Measurements from ENCODE around the gene NODAL. TPM values are rescaled to one million over a fixed set of nuclear protein-coding genes. Genes with fewer than 3 reads are reported as not detected.

The NODAL gene
- total and polyA plus RNA-seq, 2 donors, result 0.21 to 0.28 TPM

- 95% methylated on average over 3 of the region's 3 CpGs for WGBS
- Histone ChIP-seq H3K27me3 (ENCODE audit: control insufficient read depth in 2 of 2, insufficient read depth in 1 of 2, low read length in 1 of 2) (peaks cover 4 to 19% of the 10 kb centered on the region in 2 donors), H3K36me3 (ENCODE audit: control insufficient read depth in 2 of 2, insufficient read depth in 2 of 2, low read length in 1 of 2) (no peaks in the 10 kb centered on the region), H3K27ac (ENCODE audit: low read depth in 1 of 2, low read length in 1 of 2) (no peak overlapping the region), H3K4me3 (ENCODE audit: low read length in 2 of 2) (no peak overlapping the region), H3K9me3 (ENCODE audit: control insufficient read depth in 2 of 2, insufficient read depth in 1 of 2, low read length in 1 of 2) (no peaks in the 10 kb centered on the region), H3K4me1 (ENCODE audit: control insufficient read depth in 2 of 2, insufficient read depth in 2 of 2, low read length in 2 of 2) (no peaks in the 10 kb centered on the region)
- DNase-seq (ENCODE audit: low read depth in 6 of 9, low spot score in 9 of 9), result no peak
These were observed 25.5 kb upstream of the NODAL start for GRCh38 chr10:70466951-70467350.

GRCh38 chr10:70465832-70466231, 24.4 kb upstream of the NODAL start:
- Histone ChIP-seq H3K4me1 (ENCODE audit: control insufficient read depth in 2 of 2, insufficient read depth in 2 of 2, low read length in 2 of 2) (no peaks in the 10 kb centered on the region), H3K27me3 (ENCODE audit: control insufficient read depth in 2 of 2, insufficient read depth in 1 of 2, low read length in 1 of 2) (peaks cover 4 to 21% of the 10 kb centered on the region in 2 donors), H3K36me3 (ENCODE audit: control insufficient read depth in 2 of 2, insufficient read depth in 2 of 2, low read length in 1 of 2) (no peaks in the 10 kb centered on the region), H3K9me3 (ENCODE audit: control insufficient read depth in 2 of 2, insufficient read depth in 1 of 2, low read length in 1 of 2) (no peaks in the 10 kb centered on the region), H3K27ac (ENCODE audit: low read depth in 1 of 2, low read length in 1 of 2) (no peak overlapping the region), H3K4me3 (ENCODE audit: low read length in 2 of 2) (no peak overlapping the region)
- 92% methylated on average over 2 of the region's 2 CpGs for WGBS
- DNase-seq (ENCODE audit: low read depth in 6 of 9, low spot score in 9 of 9), result no peak

DNA sequence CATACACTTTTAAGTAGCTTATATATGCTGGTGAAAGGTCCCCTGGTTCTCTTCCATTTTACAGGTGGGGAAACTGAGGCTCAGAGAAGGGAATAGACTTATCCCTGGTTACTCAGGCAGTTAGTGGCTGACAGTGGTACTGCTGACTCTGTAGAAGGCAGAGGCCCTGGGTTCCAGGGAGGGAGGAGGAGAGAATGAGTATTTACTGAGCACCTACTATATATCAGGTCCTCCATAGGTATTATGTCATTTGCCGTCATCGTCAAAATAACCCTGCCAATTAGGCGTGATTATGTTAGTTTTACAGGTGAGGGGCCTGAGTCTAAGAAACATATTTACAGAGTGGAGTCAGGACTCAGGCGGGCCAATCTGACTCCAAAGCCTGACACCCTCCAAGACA, 23.8 kb upstream of the NODAL start:
- H3K27ac ChIP-seq (ENCODE audit: low read depth in 1 of 2, low read length in 1 of 2), result no peak overlapping the region
- no peaks in the 10 kb centered on the region for H3K9me3 ChIP-seq (ENCODE audit: control insufficient read depth in 2 of 2, insufficient read depth in 1 of 2, low read length in 1 of 2)
- peaks cover 5 to 26% of the 10 kb centered on the region in 2 donors for H3K27me3 ChIP-seq (ENCODE audit: control insufficient read depth in 2 of 2, insufficient read depth in 1 of 2, low read length in 1 of 2)
- no peak for DNase-seq (ENCODE audit: low read depth in 6 of 9, low spot score in 9 of 9)
- H3K4me1 ChIP-seq (ENCODE audit: control insufficient read depth in 2 of 2, insufficient read depth in 2 of 2, low read length in 2 of 2), result no peaks in the 10 kb centered on the region
- WGBS, result 98% methylated on average over 4 of the region's 4 CpGs
- no peaks in the 10 kb centered on the region for H3K36me3 ChIP-seq (ENCODE audit: control insufficient read depth in 2 of 2, insufficient read depth in 2 of 2, low read length in 1 of 2)
- no peak overlapping the region for H3K4me3 ChIP-seq (ENCODE audit: low read length in 2 of 2)

- DNase-seq (ENCODE audit: low read depth in 6 of 9, low spot score in 9 of 9), result no peak
- peaks cover 32 to 48% of the 10 kb centered on the region in 2 donors for H3K27me3 ChIP-seq (ENCODE audit: control insufficient read depth in 2 of 2, insufficient read depth in 1 of 2, low read length in 1 of 2)
- H3K36me3 ChIP-seq (ENCODE audit: control insufficient read depth in 2 of 2, insufficient read depth in 2 of 2, low read length in 1 of 2), result no peaks in the 10 kb centered on the region
- no peak overlapping the region for H3K27ac ChIP-seq (ENCODE audit: low read depth in 1 of 2, low read length in 1 of 2)
- peaks cover 0 to 3% of the 10 kb centered on the region in 2 donors for H3K4me1 ChIP-seq (ENCODE audit: control insufficient read depth in 2 of 2, insufficient read depth in 2 of 2, low read length in 2 of 2)
- no peak overlapping the region for H3K4me3 ChIP-seq (ENCODE audit: low read length in 2 of 2)
- 63% methylated on average over 4 of the region's 4 CpGs for WGBS
- no peaks in the 10 kb centered on the region for H3K9me3 ChIP-seq (ENCODE audit: control insufficient read depth in 2 of 2, insufficient read depth in 1 of 2, low read length in 1 of 2)
These were observed 21.0 kb upstream of the NODAL start for GRCh38 chr10:70462349-70462984.

- DNase-seq (ENCODE audit: low read depth in 6 of 9, low spot score in 9 of 9), result peak in 2 of 9 donors; percentile 56 to 64
- Histone ChIP-seq H3K27me3 (ENCODE audit: control insufficient read depth in 2 of 2, insufficient read depth in 1 of 2, low read length in 1 of 2) (peaks cover 32 to 52% of the 10 kb centered on the region in 2 donors), H3K36me3 (ENCODE audit: control insufficient read depth in 2 of 2, insufficient read depth in 2 of 2, low read length in 1 of 2) (no peaks in the 10 kb centered on the region), H3K4me3 (ENCODE audit: low read length in 2 of 2) (no peak overlapping the region), H3K9me3 (ENCODE audit: control insufficient read depth in 2 of 2, insufficient read depth in 1 of 2, low read length in 1 of 2) (no peaks in the 10 kb centered on the region), H3K4me1 (ENCODE audit: control insufficient read depth in 2 of 2, insufficient read depth in 2 of 2, low read length in 2 of 2) (peaks cover 0 to 3% of the 10 kb centered on the region in 2 donors), H3K27ac (ENCODE audit: low read depth in 1 of 2, low read length in 1 of 2) (no peak overlapping the region)
- WGBS, result 72% methylated on average over 13 of the region's 13 CpGs
These were observed 20.2 kb upstream of the NODAL start for GRCh38 chr10:70461397-70462348.

- peaks cover 36 to 68% of the 10 kb centered on the region in 2 donors for H3K27me3 ChIP-seq (ENCODE audit: control insufficient read depth in 2 of 2, insufficient read depth in 1 of 2, low read length in 1 of 2)
- no peak overlapping the region for H3K27ac ChIP-seq (ENCODE audit: low read depth in 1 of 2, low read length in 1 of 2)
- peaks cover 0 to 3% of the 10 kb centered on the region in 2 donors for H3K4me1 ChIP-seq (ENCODE audit: control insufficient read depth in 2 of 2, insufficient read depth in 2 of 2, low read length in 2 of 2)
These were observed 18.5 kb upstream of the NODAL start for GRCh38 chr10:70459774-70460490.

GRCh38 chr10:70459061-70459773, 17.7 kb upstream of the NODAL start:
- Histone ChIP-seq H3K9me3 (ENCODE audit: control insufficient read depth in 2 of 2, insufficient read depth in 1 of 2, low read length in 1 of 2) (no peaks in the 10 kb centered on the region), H3K27ac (ENCODE audit: low read depth in 1 of 2, low read length in 1 of 2) (no peak overlapping the region), H3K4me1 (ENCODE audit: control insufficient read depth in 2 of 2, insufficient read depth in 2 of 2, low read length in 2 of 2) (peaks cover 0 to 3% of the 10 kb centered on the region in 2 donors), H3K4me3 (ENCODE audit: low read length in 2 of 2) (no peak overlapping the region), H3K36me3 (ENCODE audit: control insufficient read depth in 2 of 2, insufficient read depth in 2 of 2, low read length in 1 of 2) (no peaks in the 10 kb centered on the region), H3K27me3 (ENCODE audit: control insufficient read depth in 2 of 2, insufficient read depth in 1 of 2, low read length in 1 of 2) (peaks cover 36 to 68% of the 10 kb centered on the region in 2 donors)
- no peak for DNase-seq (ENCODE audit: low read depth in 6 of 9, low spot score in 9 of 9)
- 44% methylated on average over 19 of the region's 19 CpGs for WGBS

More at GRCh38 chr10:70459774-70460490, 18.5 kb upstream of the NODAL start:
- 75% methylated on average over 29 of the region's 29 CpGs for WGBS
- DNase-seq (ENCODE audit: low read depth in 6 of 9, low spot score in 9 of 9), result no peak
- Histone ChIP-seq H3K36me3 (ENCODE audit: control insufficient read depth in 2 of 2, insufficient read depth in 2 of 2, low read length in 1 of 2) (no peaks in the 10 kb centered on the region), H3K9me3 (ENCODE audit: control insufficient read depth in 2 of 2, insufficient read depth in 1 of 2, low read length in 1 of 2) (no peaks in the 10 kb centered on the region), H3K4me3 (ENCODE audit: low read length in 2 of 2) (no peak overlapping the region)

DNA sequence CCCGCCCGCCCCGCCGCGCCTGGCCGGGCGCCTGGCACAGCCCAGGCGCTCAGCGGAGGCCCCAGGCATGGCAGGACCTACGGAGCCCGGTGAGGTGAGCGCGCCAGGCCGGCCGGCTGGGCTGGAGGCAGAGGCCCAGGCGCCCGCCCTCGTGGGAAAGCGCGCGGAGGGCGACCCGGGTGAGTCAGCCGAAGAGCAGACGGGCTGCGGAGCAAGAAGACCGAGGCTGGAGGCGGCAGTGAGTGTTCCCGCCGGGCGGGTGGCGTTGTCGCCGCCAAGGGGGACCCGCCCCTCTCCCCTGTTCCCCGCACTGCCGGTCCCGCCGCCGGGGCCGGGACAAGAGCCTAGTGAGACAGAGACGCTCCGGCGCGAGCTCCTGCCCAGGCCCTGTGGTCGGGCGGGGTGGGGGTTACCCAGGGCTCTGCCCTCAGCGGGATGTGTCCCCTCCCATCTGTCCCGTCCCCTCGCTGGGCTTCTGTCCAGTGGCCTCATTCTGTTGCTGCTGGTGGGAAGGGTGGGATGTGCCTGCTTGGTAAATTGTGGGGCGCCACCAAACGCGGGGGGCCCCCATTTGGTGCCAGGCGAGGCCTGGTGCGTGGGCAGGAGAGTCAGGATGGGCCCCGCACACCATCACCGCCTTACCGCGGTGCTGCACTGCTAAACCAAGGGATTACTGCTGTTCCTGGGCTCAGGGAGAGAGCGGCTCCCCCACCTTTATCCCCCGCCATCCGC, 17.0 kb upstream of the NODAL start:
- peak overlapping the region in 1 of 2 donors; percentile 23 for H3K4me3 ChIP-seq (ENCODE audit: low read length in 2 of 2)
- H3K36me3 ChIP-seq (ENCODE audit: control insufficient read depth in 2 of 2, insufficient read depth in 2 of 2, low read length in 1 of 2), result no peaks in the 10 kb centered on the region
- DNase-seq (ENCODE audit: low read depth in 6 of 9, low spot score in 9 of 9), result no peak
- 8% methylated on average over 62 of the region's 62 CpGs for WGBS
- H3K27ac ChIP-seq (ENCODE audit: low read depth in 1 of 2, low read length in 1 of 2), result no peak overlapping the region
- peaks cover 36 to 68% of the 10 kb centered on the region in 2 donors for H3K27me3 ChIP-seq (ENCODE audit: control insufficient read depth in 2 of 2, insufficient read depth in 1 of 2, low read length in 1 of 2)
- peaks cover 0 to 3% of the 10 kb centered on the region in 2 donors for H3K4me1 ChIP-seq (ENCODE audit: control insufficient read depth in 2 of 2, insufficient read depth in 2 of 2, low read length in 2 of 2)
- no peaks in the 10 kb centered on the region for H3K9me3 ChIP-seq (ENCODE audit: control insufficient read depth in 2 of 2, insufficient read depth in 1 of 2, low read length in 1 of 2)
